DND-41 (cell line): ENCODE results near the gene TCP11.

Source experiments
- ATAC-seq: fragments of 200-7000 bp; cut with Tn5 transposase; 3 replicates; pipeline ENCODE4 v1.9.1; 2021; ENCODE audit warnings: low read depth; ENCODE audit not compliant: insufficient read depth
- DNase-seq: peaks from one replicate; pipeline ENCODE4 v3.0.0-alpha.2; 2020
- H2AFZ ChIP-seq: 2 replicates; pipeline ENCODE4 v1.6.0; 2012; ENCODE audit warnings: low read depth, low read length
- H3K27ac ChIP-seq: 2 replicates; pipeline ENCODE4 v1.5.1; 2012; ENCODE audit warnings: low read length, inconsistent platforms
- H3K27me3 ChIP-seq: fragments of 200-600 bp; sonication (generic); 2 replicates; pipeline ENCODE4 v1.6.0; 2012; ENCODE audit warnings: low read length, mild to moderate bottlenecking, inconsistent platforms; ENCODE audit not compliant: insufficient read depth, poor library complexity
- H3K36me3 ChIP-seq: 2 replicates; pipeline ENCODE4 v1.5.1; 2012; ENCODE audit warnings: low read length, inconsistent platforms; ENCODE audit not compliant: insufficient read depth
- H3K4me1 ChIP-seq: 2 replicates; pipeline ENCODE4 v1.5.1; 2012; ENCODE audit warnings: mild to moderate bottlenecking, low read length; ENCODE audit not compliant: insufficient read depth
- H3K4me2 ChIP-seq: 2 replicates; pipeline ENCODE4 v1.6.0; 2012; ENCODE audit warnings: mild to moderate bottlenecking, moderate library complexity, low read length, inconsistent platforms; ENCODE audit not compliant: insufficient read depth
- H3K4me3 ChIP-seq, 2 experiments: fragments of 200-600 bp in 1 of 2; shearing (Covaris generic) in 1 of 2; 2 replicates each; pipeline ENCODE4 v1.5.1; 2012 to 2016; ENCODE audit warnings: inconsistent platforms in 2 of 2, low read length in 2 of 2, mild to moderate bottlenecking in 2 of 2, low read depth in 1 of 2, moderate library complexity in 1 of 2
- H3K79me2 ChIP-seq: 2 replicates; pipeline ENCODE4 v1.6.0; 2012; ENCODE audit warnings: low read length, inconsistent platforms; ENCODE audit not compliant: insufficient read depth
- H3K9ac ChIP-seq: 2 replicates; pipeline ENCODE4 v1.6.0; 2012; ENCODE audit warnings: low read depth, mild to moderate bottlenecking, inconsistent platforms, low read length, moderate library complexity
- H3K9me3 ChIP-seq: 2 replicates; pipeline ENCODE4 v1.5.1; 2012; ENCODE audit warnings: low read length, moderate library complexity, mild to moderate bottlenecking, inconsistent platforms; ENCODE audit not compliant: insufficient read depth, severe bottlenecking
- H4K20me1 ChIP-seq: 2 replicates; pipeline ENCODE4 v1.6.0; 2012; ENCODE audit warnings: low read length; ENCODE audit not compliant: insufficient read depth
- EZH2 ChIP-seq: IDR thresholded peaks from 3 replicates; pipeline ENCODE4 v1.6.1; 2012; ENCODE audit warnings: borderline replicate concordance, low read depth, mild to moderate bottlenecking, moderate library complexity, low read length, inconsistent platforms; ENCODE audit not compliant: severe bottlenecking
- TF ChIP-seq, protein P1 (sequence below): IDR thresholded peaks from 2 replicates; pipeline ENCODE4 v1.5.1; 2012; ENCODE audit warnings: borderline replicate concordance, low read length, moderate library complexity, mild to moderate bottlenecking; ENCODE audit not compliant: poor library complexity, severe bottlenecking; ENCODE audit errors: extremely low read depth

TCP11 gene

GRCh38 chr6:35073766-35074471 lies 67.2 kb downstream of the TCP11 start:
- no peak overlapping the region for H3K4me2 ChIP-seq
- peaks cover 5% of the 10 kb centered on the region; the same call in 1 of the 2 replicates for H3K36me3 ChIP-seq
- H3K79me2 ChIP-seq, result no peaks in the 10 kb centered on the region
- H3K4me1 ChIP-seq, result no peaks in the 10 kb centered on the region
- TF ChIP-seq, protein P1, sequence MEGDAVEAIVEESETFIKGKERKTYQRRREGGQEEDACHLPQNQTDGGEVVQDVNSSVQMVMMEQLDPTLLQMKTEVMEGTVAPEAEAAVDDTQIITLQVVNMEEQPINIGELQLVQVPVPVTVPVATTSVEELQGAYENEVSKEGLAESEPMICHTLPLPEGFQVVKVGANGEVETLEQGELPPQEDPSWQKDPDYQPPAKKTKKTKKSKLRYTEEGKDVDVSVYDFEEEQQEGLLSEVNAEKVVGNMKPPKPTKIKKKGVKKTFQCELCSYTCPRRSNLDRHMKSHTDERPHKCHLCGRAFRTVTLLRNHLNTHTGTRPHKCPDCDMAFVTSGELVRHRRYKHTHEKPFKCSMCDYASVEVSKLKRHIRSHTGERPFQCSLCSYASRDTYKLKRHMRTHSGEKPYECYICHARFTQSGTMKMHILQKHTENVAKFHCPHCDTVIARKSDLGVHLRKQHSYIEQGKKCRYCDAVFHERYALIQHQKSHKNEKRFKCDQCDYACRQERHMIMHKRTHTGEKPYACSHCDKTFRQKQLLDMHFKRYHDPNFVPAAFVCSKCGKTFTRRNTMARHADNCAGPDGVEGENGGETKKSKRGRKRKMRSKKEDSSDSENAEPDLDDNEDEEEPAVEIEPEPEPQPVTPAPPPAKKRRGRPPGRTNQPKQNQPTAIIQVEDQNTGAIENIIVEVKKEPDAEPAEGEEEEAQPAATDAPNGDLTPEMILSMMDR, result no peak
- no peak for TF ChIP-seq EZH2
- no peaks in the 10 kb centered on the region for H3K27me3 ChIP-seq
- no peak overlapping the region for H3K27ac ChIP-seq
- H3K9me3 ChIP-seq, result no peaks in the 10 kb centered on the region
- peaks cover 17% of the 10 kb centered on the region for H4K20me1 ChIP-seq
- H2AFZ ChIP-seq, result no peak overlapping the region
- DNase-seq, result no peak
- no peak overlapping the region for H3K9ac ChIP-seq
- H3K4me3 ChIP-seq, result no peak overlapping the region
- ATAC-seq, result no peak

- Histone ChIP-seq H2AFZ (no peak overlapping the region), H4K20me1 (peaks cover 23% of the 10 kb centered on the region), H3K4me1 (no peaks in the 10 kb centered on the region), H3K36me3 (no peaks in the 10 kb centered on the region), H3K9ac (no peak overlapping the region), H3K27ac (no peak overlapping the region), H3K79me2 (no peaks in the 10 kb centered on the region), H3K4me2 (no peak overlapping the region), H3K4me3 (no peak overlapping the region), H3K9me3 (no peaks in the 10 kb centered on the region), H3K27me3 (no peaks in the 10 kb centered on the region)
- ATAC-seq, result no peak
- TF ChIP-seq, protein P1, result no peak
- no peak for TF ChIP-seq EZH2
- no peak for DNase-seq
Observed at GRCh38 chr6:35073211-35073610, 67.9 kb downstream of the TCP11 start.

GRCh38 chr6:35072698-35073055 lies 68.5 kb downstream of the TCP11 start:
- H3K27me3 ChIP-seq, result no peaks in the 10 kb centered on the region
- H3K4me2 ChIP-seq, result no peak overlapping the region
- TF ChIP-seq, protein P1, result no peak
- TF ChIP-seq EZH2, result no peak
- no peaks in the 10 kb centered on the region for H3K4me1 ChIP-seq
- H3K4me3 ChIP-seq, result no peak overlapping the region
- ATAC-seq (no peak), DNase-seq (no peak)
- no peaks in the 10 kb centered on the region for H3K36me3 ChIP-seq
- H3K27ac ChIP-seq, result no peak overlapping the region
- H3K9ac ChIP-seq, result no peak overlapping the region
- H3K79me2 ChIP-seq, result no peaks in the 10 kb centered on the region
- no peaks in the 10 kb centered on the region for H3K9me3 ChIP-seq
- peaks cover 24% of the 10 kb centered on the region for H4K20me1 ChIP-seq
- H2AFZ ChIP-seq, result no peak overlapping the region
